GM12864 (cell line): ENCODE data around the gene CBLN2.

Source experiments
- DNase-seq: peaks from one replicate; pipeline ENCODE4 v3.0.0-alpha.2; 2011; ENCODE audit warnings: low read depth
- H3K4me3 ChIP-seq: 2 replicates; pipeline ENCODE4 v1.5.1; 2011; ENCODE audit warnings: mild to moderate bottlenecking, low read depth, low read length, control low read depth
- TF ChIP-seq, protein P1 (sequence below): IDR thresholded peaks from 2 replicates; pipeline ENCODE4 v1.5.1; 2011; ENCODE audit warnings: low read depth, mild to moderate bottlenecking, moderate library complexity, low read length, control low read depth, inconsistent platforms; ENCODE audit errors: missing control alignments

The CBLN2 gene

DNA sequence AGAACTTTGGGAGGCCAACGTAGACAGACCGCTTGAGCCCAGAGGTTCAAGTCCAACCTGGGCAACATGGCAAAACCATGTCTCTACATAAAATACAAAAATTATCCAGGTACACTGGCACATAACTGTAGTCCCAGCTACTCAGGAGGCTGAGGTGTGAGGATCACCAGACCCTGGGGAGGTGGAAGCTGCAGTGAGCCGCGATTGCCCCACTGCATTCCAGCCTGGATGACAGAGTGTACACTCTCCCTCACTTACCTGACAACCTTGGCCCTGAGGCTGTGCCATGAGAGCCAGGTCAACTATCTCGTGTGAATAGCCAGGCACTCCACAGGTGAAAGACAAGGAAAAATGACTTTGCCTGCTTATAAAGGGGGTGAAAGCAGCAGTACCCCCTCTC, 39.3 kb downstream of the CBLN2 start:
- H3K4me3 ChIP-seq: no peak overlapping the region
- TF ChIP-seq, protein P1, sequence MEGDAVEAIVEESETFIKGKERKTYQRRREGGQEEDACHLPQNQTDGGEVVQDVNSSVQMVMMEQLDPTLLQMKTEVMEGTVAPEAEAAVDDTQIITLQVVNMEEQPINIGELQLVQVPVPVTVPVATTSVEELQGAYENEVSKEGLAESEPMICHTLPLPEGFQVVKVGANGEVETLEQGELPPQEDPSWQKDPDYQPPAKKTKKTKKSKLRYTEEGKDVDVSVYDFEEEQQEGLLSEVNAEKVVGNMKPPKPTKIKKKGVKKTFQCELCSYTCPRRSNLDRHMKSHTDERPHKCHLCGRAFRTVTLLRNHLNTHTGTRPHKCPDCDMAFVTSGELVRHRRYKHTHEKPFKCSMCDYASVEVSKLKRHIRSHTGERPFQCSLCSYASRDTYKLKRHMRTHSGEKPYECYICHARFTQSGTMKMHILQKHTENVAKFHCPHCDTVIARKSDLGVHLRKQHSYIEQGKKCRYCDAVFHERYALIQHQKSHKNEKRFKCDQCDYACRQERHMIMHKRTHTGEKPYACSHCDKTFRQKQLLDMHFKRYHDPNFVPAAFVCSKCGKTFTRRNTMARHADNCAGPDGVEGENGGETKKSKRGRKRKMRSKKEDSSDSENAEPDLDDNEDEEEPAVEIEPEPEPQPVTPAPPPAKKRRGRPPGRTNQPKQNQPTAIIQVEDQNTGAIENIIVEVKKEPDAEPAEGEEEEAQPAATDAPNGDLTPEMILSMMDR: no peak
- DNase-seq: no peak

DNA sequence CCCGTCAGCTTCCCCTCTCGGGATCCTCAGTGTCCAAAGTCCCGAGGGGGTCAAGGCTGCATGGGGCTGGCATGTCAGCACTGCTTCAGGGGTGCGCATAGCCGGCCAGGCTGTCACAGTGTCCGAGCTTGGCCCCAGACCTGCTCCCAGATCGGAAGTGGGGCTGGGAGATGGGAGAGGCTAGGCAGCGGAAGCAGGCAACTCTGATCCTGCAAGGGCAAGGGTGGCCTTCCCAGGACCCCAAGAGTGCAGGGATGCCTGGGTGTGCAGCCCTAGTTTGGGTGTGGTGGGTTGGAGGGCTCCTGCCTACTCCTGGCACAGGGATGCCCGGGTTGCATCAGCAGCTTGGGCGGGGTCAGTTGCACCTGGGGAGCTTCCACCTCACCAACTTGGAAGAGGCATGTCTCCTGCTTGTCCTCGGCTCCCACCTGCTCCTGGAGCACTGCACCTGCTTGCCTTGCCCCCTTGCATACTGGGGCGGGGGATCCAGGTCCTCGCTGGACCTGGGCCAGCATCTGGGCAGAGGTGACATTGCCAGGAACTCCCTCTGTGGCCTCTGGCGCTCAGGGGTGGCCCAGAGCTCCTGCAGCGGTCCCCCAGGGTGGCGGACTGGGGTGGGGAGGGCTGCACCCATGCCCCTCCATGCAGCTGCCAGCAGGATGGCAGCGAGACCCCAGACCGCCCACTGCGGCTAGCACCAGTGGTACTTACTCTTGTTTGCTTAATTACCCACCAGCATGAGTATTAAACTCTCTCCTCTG, 41.3 kb downstream of the CBLN2 start:
- TF ChIP-seq, protein P1: no peak
- no peak overlapping the region for H3K4me3 ChIP-seq
- DNase-seq: no peak

DNA sequence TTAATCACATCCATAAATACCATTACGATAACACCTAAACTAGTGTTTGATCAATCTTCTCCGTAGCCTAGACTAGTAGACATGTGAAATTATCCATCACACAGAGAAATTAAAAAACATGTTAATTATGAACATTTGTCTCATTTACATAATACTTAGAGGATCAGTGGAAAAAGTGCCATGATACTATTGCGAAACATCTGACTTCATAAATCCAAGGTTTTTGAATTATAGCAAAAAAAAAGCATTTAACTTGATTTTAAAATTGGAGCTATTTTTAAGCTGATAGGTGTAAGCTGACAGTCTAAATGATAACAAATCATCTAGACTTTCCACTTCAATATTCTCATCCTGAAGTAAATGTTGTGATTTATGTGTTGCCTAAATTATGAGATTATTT, 51.6 kb downstream of the CBLN2 start:
- H3K4me3 ChIP-seq: no peak overlapping the region
- TF ChIP-seq, protein P1: no peak
- DNase-seq: no peak
